PFSK-1 (cell line): Measurements from ENCODE around the gene VWA3A.

ENCODE experiments used
- POLR2AphosphoS5 ChIP-seq: IDR thresholded peaks from 2 replicates; pipeline ENCODE4 v1.6.1; 2012; ENCODE audit warnings: low read depth, mild to moderate bottlenecking, control low read depth, low read length, moderate library complexity
- REST ChIP-seq, 2 experiments: IDR thresholded peaks; 2 replicates each; pipeline versions ENCODE4 v1.6.1 to v1.8.0; 2011 to 2012; ENCODE audit warnings: low read depth in 2 of 2, low read length in 2 of 2, control low read depth in 1 of 2, inconsistent platforms in 1 of 2, mild to moderate bottlenecking in 1 of 2, moderate library complexity in 1 of 2; ENCODE audit not compliant: insufficient read depth in 1 of 2
- SIN3A ChIP-seq: IDR thresholded peaks from 2 replicates; pipeline ENCODE4 v1.6.1; 2012; ENCODE audit warnings: mild to moderate bottlenecking, low read length, moderate library complexity, borderline replicate concordance; ENCODE audit not compliant: insufficient read depth
- TAF1 ChIP-seq: IDR thresholded peaks from 2 replicates; pipeline ENCODE4 v1.6.1; 2012; ENCODE audit warnings: low read length, control low read depth, borderline replicate concordance; ENCODE audit not compliant: insufficient read depth

- TF ChIP-seq REST (IDR thresholded peaks at IDR 0.05; ENCODE audit: insufficient read depth in 1 of 2, low read depth in 2 of 2, low read length in 2 of 2) (no peak), SIN3A (no peak), TAF1 (no peak), POLR2AphosphoS5 (no peak)
Observed at GRCh38 chr16:22162656-22163009, 70.3 kb downstream of the VWA3A start.
